H1 (cell line): ENCODE data around the gene CCDC112. TPM values are rescaled to one million over a fixed set of nuclear protein-coding genes. Genes with fewer than 3 reads are reported as not detected.

Source experiments
- CTCF ChIA-PET: fragments of 300-600 bp; sonication (Branson Sonifier 250); formaldehyde crosslinking; loops from one replicate; lab custom pipeline; 2021; ENCODE audit not compliant: partially characterized antibody; lab: Charles Lee
- POLR2A ChIA-PET: fragments of 300-600 bp; sonication (Branson Sonifier 250); formaldehyde crosslinking; loops from one replicate; lab custom pipeline; 2021; ENCODE audit warnings: inconsistent platforms; ENCODE audit not compliant: partially characterized antibody; lab: Charles Lee
- DNase-seq, 2 experiments: peaks; one replicate each; pipeline versions ENCODE4 v3.0.0 to v3.0.0-alpha.2; 2010 to 2022; ENCODE audit warnings: low spot score in 2 of 2, low read depth in 1 of 2, mixed read lengths in 1 of 2
- FAIRE-seq: peaks from 2 replicates; lab custom pipeline; 2011; peaks lifted over from hg19 to GRCh38; lab: Jason Lieb, UNC
- H2AFZ ChIP-seq: 2 replicates; pipeline ENCODE4 v1.8.1; 2012; ENCODE audit warnings: low read length, inconsistent platforms
- H2AK5ac ChIP-seq: 2 replicates; pipeline ENCODE4 v1.6.1; 2013; ENCODE audit warnings: low read depth, low read length
- H2BK120ac ChIP-seq: replicated peaks from 2 replicates; pipeline ENCODE3; 2013; ENCODE audit warnings: low read depth, low read length, inconsistent platforms
- H2BK12ac ChIP-seq: 2 replicates; pipeline ENCODE4 v1.6.1; 2013; ENCODE audit warnings: low read depth, low read length
- H2BK15ac ChIP-seq: 2 replicates; pipeline ENCODE4 v1.6.1; 2013; ENCODE audit warnings: low read length
- H2BK20ac ChIP-seq: 2 replicates; pipeline ENCODE4 v1.6.1; 2013; ENCODE audit warnings: low read length
- H2BK5ac ChIP-seq: 2 replicates; pipeline ENCODE4 v1.6.1; 2013; ENCODE audit warnings: low read depth, low read length
- H3K14ac ChIP-seq: 2 replicates; pipeline ENCODE4 v1.6.1; 2013; ENCODE audit warnings: inconsistent platforms; ENCODE audit not compliant: insufficient read length
- H3K18ac ChIP-seq: 2 replicates; pipeline ENCODE4 v1.6.1; 2013; ENCODE audit warnings: low read length; ENCODE audit errors: extremely low read depth
- H3K23ac ChIP-seq: 2 replicates; pipeline ENCODE4 v1.6.1; 2013; ENCODE audit warnings: inconsistent platforms; ENCODE audit not compliant: insufficient read length
- H3K23me2 ChIP-seq: 2 replicates; pipeline ENCODE4 v1.6.1; 2013; ENCODE audit warnings: low read depth, low read length
- H3K27ac ChIP-seq: 2 replicates; pipeline ENCODE4 v1.6.1; 2011; ENCODE audit warnings: low read depth, low read length, inconsistent platforms
- H3K27me3 ChIP-seq, 4 experiments: replicated peaks in 1 of 4; 1 replicate in 1 of 4; 2 replicates in 3 of 4; pipeline versions ENCODE4 v1.6.1 to v1.8.1; 2011 to 2013; ENCODE audit warnings: low read length in 3 of 4, mild to moderate bottlenecking in 3 of 4, inconsistent platforms in 2 of 4, mixed read lengths in 2 of 4, moderate library complexity in 1 of 4; ENCODE audit not compliant: control insufficient read depth in 3 of 4, insufficient read depth in 3 of 4; ENCODE audit errors: extremely low read depth in 1 of 4
- H3K36me3 ChIP-seq, 4 experiments: 2 replicates each; pipeline versions ENCODE4 v1.6.1 to v1.8.1; 2011 to 2013; ENCODE audit warnings: mild to moderate bottlenecking in 4 of 4, low read length in 3 of 4, moderate library complexity in 2 of 4, control low read depth in 1 of 4, inconsistent platforms in 1 of 4; ENCODE audit not compliant: insufficient read depth in 4 of 4, control insufficient read depth in 2 of 4
- H3K4ac ChIP-seq: replicated peaks from 2 replicates; pipeline ENCODE3; 2013; ENCODE audit warnings: low read length, low read depth, mixed read lengths, inconsistent platforms; ENCODE audit not compliant: insufficient read length
- H3K4me1 ChIP-seq, 4 experiments: replicated peaks in 1 of 4; 1 replicate in 1 of 4; 2 replicates in 3 of 4; pipeline versions ENCODE4 v1.6.1 to v1.8.1; 2011 to 2013; ENCODE audit warnings: low read length in 3 of 4, inconsistent platforms in 2 of 4, mixed read lengths in 1 of 4; ENCODE audit not compliant: insufficient read depth in 4 of 4, control insufficient read depth in 3 of 4
- H3K4me2 ChIP-seq, 2 experiments: 2 replicates each; pipeline versions ENCODE4 v1.6.1 to v1.8.1; 2011 to 2013; ENCODE audit warnings: low read depth in 2 of 2, low read length in 2 of 2, control low read depth in 1 of 2, inconsistent platforms in 1 of 2, mild to moderate bottlenecking in 1 of 2; ENCODE audit not compliant: insufficient read depth in 1 of 2
- H3K4me3 ChIP-seq, 4 experiments: fragments of 200-600, 300-600 bp in 1 of 4; sonication (generic), shearing (Covaris generic), sonication (Bioruptor Twin) in 1 of 4; 2 replicates each; pipeline versions ENCODE4 v1.5.1 to v1.8.1; 2011 to 2016; ENCODE audit warnings: low read length in 4 of 4, low read depth in 3 of 4, control low read depth in 2 of 4, inconsistent platforms in 2 of 4, mild to moderate bottlenecking in 2 of 4, mixed read lengths in 1 of 4, moderate library complexity in 1 of 4; ENCODE audit not compliant: insufficient read depth in 2 of 4; ENCODE audit errors: extremely low read depth in 1 of 4
- H3K56ac ChIP-seq: replicated peaks from 2 replicates; pipeline ENCODE3; 2013; ENCODE audit warnings: low read depth, mild to moderate bottlenecking, mixed read lengths, low read length, inconsistent platforms; ENCODE audit not compliant: insufficient read length
- H3K79me1 ChIP-seq: 2 replicates; pipeline ENCODE4 v1.6.1; 2013; ENCODE audit warnings: low read depth, low read length, control low read depth
- H3K79me2 ChIP-seq, 2 experiments: 2 replicates each; pipeline versions ENCODE4 v1.6.1 to v1.8.1; 2012 to 2013; ENCODE audit warnings: low read length in 2 of 2, mild to moderate bottlenecking in 2 of 2, inconsistent platforms in 1 of 2; ENCODE audit not compliant: insufficient read depth in 2 of 2, control insufficient read depth in 1 of 2
- H3K9ac ChIP-seq, 4 experiments: replicated peaks in 1 of 4; 1 replicate in 1 of 4; 2 replicates in 3 of 4; pipeline versions ENCODE4 v1.6.1 to v1.8.1; 2011 to 2013; ENCODE audit warnings: low read depth in 3 of 4, low read length in 3 of 4, control low read depth in 2 of 4, mild to moderate bottlenecking in 2 of 4, moderate library complexity in 2 of 4, inconsistent platforms in 1 of 4; ENCODE audit errors: extremely low read depth in 1 of 4
- H3K9me3 ChIP-seq, 2 experiments: 2 replicates each; pipeline versions ENCODE4 v1.6.1 to v1.8.1; 2012 to 2013; ENCODE audit warnings: mild to moderate bottlenecking in 2 of 2, moderate library complexity in 2 of 2, control low read depth in 1 of 2, inconsistent platforms in 1 of 2, low read depth in 1 of 2, low read length in 1 of 2, mixed read lengths in 1 of 2; ENCODE audit not compliant: insufficient read depth in 2 of 2
- H4K20me1 ChIP-seq, 2 experiments: replicated peaks in 1 of 2; 2 replicates each; pipeline versions ENCODE3 to v1.8.1; 2011 to 2013; ENCODE audit warnings: inconsistent platforms in 2 of 2, low read length in 2 of 2, mild to moderate bottlenecking in 1 of 2; ENCODE audit not compliant: insufficient read depth in 2 of 2, control insufficient read depth in 1 of 2
- H4K5ac ChIP-seq: 2 replicates; pipeline ENCODE4 v1.6.1; 2013; ENCODE audit warnings: low read length, low read depth, mixed read lengths, inconsistent platforms; ENCODE audit not compliant: insufficient read length
- H4K8ac ChIP-seq: 2 replicates; pipeline ENCODE4 v1.8.0; 2013; ENCODE audit warnings: mild to moderate bottlenecking, moderate library complexity, low read length, inconsistent platforms; ENCODE audit not compliant: insufficient read depth; ENCODE audit errors: extremely low read depth
- H4K91ac ChIP-seq: replicated peaks from 2 replicates; pipeline ENCODE3; 2013; ENCODE audit warnings: low read length, mixed read lengths, inconsistent platforms; ENCODE audit not compliant: insufficient read length
- SP2 ChIP-seq: IDR thresholded peaks from 2 replicates; pipeline ENCODE4 v1.6.1; 2012; ENCODE audit warnings: mild to moderate bottlenecking, low read length, inconsistent platforms
- WGBS, 2 experiments: shearing (Covaris generic) in 1 of 2; methylation state at CpG; one replicate each; pipeline versions ENCODE4 v1.1.6 to v1.1.7; 2013 to 2015; ENCODE audit warnings: low lambda C conversion rate in 2 of 2, mixed read lengths in 2 of 2, inconsistent platforms in 1 of 2, low coverage in 1 of 2, missing lambda C conversion rate in 1 of 2; ENCODE audit not compliant: insufficient replicate concordance in 2 of 2, insufficient coverage in 1 of 2, insufficient read length in 1 of 2; ENCODE audit errors: extremely low coverage in 1 of 2, missing lambda C conversion rate in 1 of 2; 5-methylcytosine and 5-hydroxymethylcytosine counted together
- polyA plus RNA-seq, 7 experiments: library from polyadenylated mRNA; depleted of rRNA in 3 of 7; stranded (reverse) in 5 of 7; unstranded in 2 of 7; fragments of >200 nt in 5 of 7; fragments of 200-250 nt in 2 of 7; gene quantifications; 1 replicate in 5 of 7; 2 replicates in 1 of 7; 4 replicates in 1 of 7; pipeline versions ENCODE4 v1.2.1 to v1.2.3, GENCODE V29; 2011 to 2013; ENCODE audit warnings: missing spikeins in 2 of 7, mixed read lengths in 2 of 7
- total RNA-seq: library from RNA; stranded (reverse); fragmentation: NEBNext Ultra II Directional; extraction: Animal tissue kit (Norgen Biotek cat#: 25700); gene quantifications from 2 replicates; pipeline ENCODE4 v1.2.1, GENCODE V29; 2021

The CCDC112 gene
- total and polyA plus RNA-seq, 2 of the 8 experiments (the other 6 are each of a cell fraction or from before 2014, with no cell fraction given) = 3.3 to 15.6 TPM

DNA sequence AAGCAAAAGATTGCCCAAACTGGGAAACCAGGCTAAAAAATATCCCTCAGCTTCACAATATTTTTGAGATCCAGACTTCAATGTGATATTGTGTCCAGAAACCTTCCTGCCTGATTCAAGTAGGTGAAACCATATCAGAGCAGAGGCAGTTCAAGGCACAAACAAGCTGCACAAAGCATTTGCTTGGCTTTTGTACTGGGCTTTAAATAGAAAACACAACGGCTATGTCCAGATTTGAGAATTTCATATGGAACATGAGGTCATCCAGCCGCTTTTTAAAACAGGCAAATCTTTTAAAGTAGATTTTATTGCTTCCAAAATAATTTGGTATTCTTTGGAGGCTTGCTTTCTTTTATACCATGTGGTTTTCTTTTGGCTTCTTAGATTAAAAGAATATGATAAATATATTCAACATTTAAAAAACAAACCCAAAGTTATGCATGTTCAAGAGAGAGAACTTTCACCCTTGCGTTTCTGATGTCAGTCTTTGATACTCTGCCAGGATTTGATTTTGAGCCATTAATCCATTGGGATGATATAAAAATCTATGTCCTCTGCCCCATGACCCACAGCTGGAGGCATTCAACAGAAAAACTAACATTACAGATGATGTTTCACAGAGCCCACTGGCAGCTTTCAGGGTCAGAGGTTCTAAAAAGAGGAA, 29.0 kb upstream of the CCDC112 start:
- H2BK120ac ChIP-seq = no peak overlapping the region
- H3K9ac ChIP-seq = no peak overlapping the region
- H2AK5ac ChIP-seq = no peak overlapping the region
- H3K14ac ChIP-seq = no peak overlapping the region
- H3K9me3 ChIP-seq = peaks cover 0 to 2% of the 10 kb centered on the region in 2 experiments; a peak in 1 of 4 replicates
- no peaks in the 10 kb centered on the region; a peak in 1 of 7 replicates for H3K27me3 ChIP-seq
- H3K36me3 ChIP-seq = no peaks in the 10 kb centered on the region
- no peak overlapping the region for H3K18ac ChIP-seq
- 91% methylated on average over 3 of the region's 3 CpGs; no CpG with 5 or more reads in 1 of the 2 experiments for WGBS, 2 experiments
- no peaks in the 10 kb centered on the region for H3K79me2 ChIP-seq
- H2BK15ac ChIP-seq = no peak overlapping the region
- peaks cover 0 to 9% (median 4%) of the 10 kb centered on the region in 4 experiments; a peak in 4 of 7 replicates for H3K4me1 ChIP-seq
- H2BK20ac ChIP-seq = no peak overlapping the region
- no peaks in the 10 kb centered on the region for H4K20me1 ChIP-seq
- H3K4me3 ChIP-seq = no peak overlapping the region
- no peak overlapping the region for H3K4ac ChIP-seq
- H3K4me2 ChIP-seq = no peak overlapping the region
- POLR2A ChIA-PET = no interaction called here
- no peaks in the 10 kb centered on the region for H3K23me2 ChIP-seq
- CTCF ChIA-PET = interaction anchor here (0.6 to 2.6 kb wide), 2 partner anchors 13 to 16 kb away, joined by 3 to 14 read pairs; no protein-coding TSS in a partner anchor
- H3K23ac ChIP-seq = no peak overlapping the region
- no peaks in the 10 kb centered on the region for H3K79me1 ChIP-seq
- H4K5ac ChIP-seq = no peak overlapping the region
- H4K91ac ChIP-seq = no peak overlapping the region
- no peak overlapping the region for H2BK12ac ChIP-seq
- no peak overlapping the region for H4K8ac ChIP-seq
- no peak for TF ChIP-seq SP2
- TF ChIP-seq, all 59 proteins: peak for 0
- Histone ChIP-seq H3K27ac (no peak overlapping the region), H3K56ac (no peak overlapping the region), H2AFZ (no peak overlapping the region), H2BK5ac (no peak overlapping the region)
- FAIRE-seq (no peak), DNase-seq (no peak)
